NCI-H2227 (cell line): Measurements from ENCODE around the gene SYNGAP1.
"Not testable (repeated sequence)": the region's sequence is repeated elsewhere in the genome, so short reads cannot be mapped to it uniquely, and the experiment has no call there.

ENCODE experiments used
- DNase-seq: peaks from one replicate; lab custom pipeline; 2025; ENCODE audit not compliant: unreplicated experiment; lab: John Stamatoyannopoulos, UW

The SYNGAP1 gene

DNA sequence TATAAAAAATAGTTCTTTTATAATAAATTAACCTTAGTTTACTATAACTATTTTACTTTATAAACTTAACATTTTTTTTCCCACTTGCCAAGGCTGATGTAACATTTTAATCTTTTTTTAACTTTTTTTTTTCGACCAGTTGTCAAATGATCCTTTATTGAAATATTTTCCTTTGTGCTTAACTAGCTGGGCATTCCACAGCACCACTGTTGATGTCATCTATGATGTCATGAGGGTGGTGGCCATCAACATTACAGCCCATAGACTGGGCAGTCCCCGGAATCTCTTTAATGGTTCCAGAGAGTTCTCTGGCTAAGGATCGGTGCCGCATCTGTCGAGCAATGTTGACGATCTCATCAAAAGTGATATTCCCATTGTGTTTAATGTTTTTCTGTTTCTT, 20.0 kb upstream of the SYNGAP1 start:
- DNase-seq, result not testable (repeated sequence)

DNA sequence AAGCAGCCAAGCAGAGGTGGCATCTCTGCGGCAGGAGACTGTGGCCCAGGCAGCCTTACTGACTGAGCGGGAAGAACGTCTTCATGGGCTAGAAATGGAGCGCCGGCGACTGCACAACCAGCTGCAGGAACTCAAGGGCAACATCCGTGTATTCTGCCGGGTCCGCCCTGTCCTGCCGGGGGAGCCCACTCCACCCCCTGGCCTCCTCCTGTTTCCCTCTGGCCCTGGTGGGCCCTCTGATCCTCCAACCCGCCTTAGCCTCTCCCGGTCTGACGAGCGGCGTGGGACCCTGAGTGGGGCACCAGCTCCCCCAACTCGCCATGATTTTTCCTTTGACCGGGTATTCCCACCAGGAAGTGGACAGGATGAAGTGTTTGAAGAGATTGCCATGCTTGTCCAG, 15.0 kb upstream of the SYNGAP1 start:
- no peak for DNase-seq

GRCh38 chr6:33405386-33405940, 14.4 kb upstream of the SYNGAP1 start:
- DNase-seq, result no peak

DNA sequence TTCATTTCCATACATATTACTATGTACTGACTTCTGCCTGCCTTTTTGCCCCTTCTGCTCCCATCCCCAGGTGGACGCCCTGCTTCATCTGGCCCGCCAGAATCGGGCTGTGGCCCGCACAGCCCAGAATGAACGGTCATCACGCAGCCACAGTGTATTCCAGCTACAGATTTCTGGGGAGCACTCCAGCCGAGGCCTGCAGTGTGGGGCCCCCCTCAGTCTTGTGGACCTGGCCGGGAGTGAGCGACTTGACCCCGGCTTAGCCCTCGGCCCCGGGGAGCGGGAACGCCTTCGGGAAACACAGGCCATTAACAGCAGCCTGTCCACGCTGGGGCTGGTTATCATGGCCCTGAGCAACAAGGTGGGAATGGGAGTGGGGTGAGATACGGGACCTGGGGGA, 13.7 kb upstream of the SYNGAP1 start:
- DNase-seq, result no peak

DNA sequence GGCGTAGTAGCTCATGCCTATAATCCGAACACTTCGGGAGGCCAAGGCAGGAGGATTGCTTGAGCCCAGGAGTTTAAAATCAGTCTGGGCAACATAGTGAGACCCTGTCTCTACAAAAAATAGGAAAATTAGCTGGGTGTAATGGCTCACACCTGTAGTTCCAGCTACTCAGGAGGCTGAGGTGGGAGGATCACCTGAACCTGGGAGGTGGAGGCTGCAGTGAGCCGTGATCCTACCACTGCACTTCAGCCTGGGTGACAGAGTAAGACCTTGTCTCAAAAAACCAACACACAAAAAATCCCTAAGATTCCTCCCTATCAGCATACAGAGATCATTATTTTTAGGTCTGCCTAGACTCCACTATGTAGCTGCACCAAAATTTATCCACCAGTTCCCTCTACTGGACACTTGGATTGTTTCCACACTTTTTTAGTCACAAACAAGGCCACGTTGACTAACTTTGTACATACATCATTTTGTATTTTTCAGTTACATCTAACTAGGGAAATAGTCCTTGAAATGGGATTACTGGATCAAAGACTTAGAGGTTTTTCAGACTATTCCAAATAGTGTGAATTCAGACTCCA, 12.6 kb upstream of the SYNGAP1 start:
- DNase-seq, result no peak

GRCh38 chr6:33410050-33410710, 9.7 kb upstream of the SYNGAP1 start:
- DNase-seq, result peak; percentile 99

- peak; percentile 85 for DNase-seq
Measured at GRCh38 chr6:33410711-33411631, 8.9 kb upstream of the SYNGAP1 start, which contains the start of gene PHF1. PHF1 (plus strand) TSS chr6:33411014; CDS start chr6:33412264, 1,250 bp downstream.

- no peak for DNase-seq
Measured at GRCh38 chr6:33411632-33412005, 8.2 kb upstream of the SYNGAP1 start.

- no peak for DNase-seq
Measured at GRCh38 chr6:33412140-33413009, 7.5 kb upstream of the SYNGAP1 start.

DNA sequence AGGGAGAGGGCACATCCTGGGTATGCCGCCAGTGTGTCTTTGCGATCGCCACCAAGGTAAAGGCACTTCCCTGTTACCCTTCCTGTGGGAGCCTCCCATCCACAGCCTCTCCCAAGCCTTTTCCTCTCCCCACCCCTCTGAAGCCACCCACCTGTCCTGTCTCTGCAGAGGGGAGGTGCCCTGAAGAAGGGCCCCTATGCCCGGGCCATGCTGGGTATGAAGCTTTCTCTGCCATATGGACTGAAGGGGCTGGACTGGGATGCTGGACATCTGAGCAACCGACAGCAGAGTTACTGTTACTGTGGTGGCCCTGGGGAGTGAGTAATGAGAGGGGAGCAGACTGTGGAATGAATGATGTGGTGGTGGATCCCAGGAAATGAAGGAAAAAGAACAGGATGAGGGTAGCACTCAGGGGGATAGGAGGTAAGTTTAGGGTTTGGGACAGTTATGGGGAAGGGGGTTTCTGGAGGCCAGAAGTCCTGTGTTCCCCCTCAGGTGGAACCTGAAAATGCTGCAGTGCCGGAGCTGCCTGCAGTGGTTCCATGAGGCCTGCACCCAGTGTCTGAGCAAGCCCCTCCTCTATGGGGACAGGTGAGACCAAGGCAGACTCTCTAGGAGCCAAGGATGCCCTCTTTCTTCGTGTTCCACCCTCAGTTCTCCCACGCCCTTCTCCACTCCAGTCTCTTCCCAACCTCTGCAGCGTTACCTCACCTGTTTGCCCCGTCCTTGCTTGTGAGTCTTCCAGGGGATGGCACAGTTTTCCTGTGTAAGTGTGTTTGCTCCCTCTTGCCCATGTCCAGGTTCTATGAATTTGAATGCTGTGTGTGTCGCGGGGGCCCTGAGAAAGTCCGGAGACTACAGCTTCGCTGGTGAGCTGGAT, 6.4 kb upstream of the SYNGAP1 start:
- DNase-seq, result no peak

- no peak for DNase-seq
Measured at GRCh38 chr6:33414592-33415271, 5.1 kb upstream of the SYNGAP1 start.

- no peak for DNase-seq
Measured at GRCh38 chr6:33415831-33416230, 4.0 kb upstream of the SYNGAP1 start.

GRCh38 chr6:33416386-33417127, 3.3 kb upstream of the SYNGAP1 start:
- no peak for DNase-seq

DNA sequence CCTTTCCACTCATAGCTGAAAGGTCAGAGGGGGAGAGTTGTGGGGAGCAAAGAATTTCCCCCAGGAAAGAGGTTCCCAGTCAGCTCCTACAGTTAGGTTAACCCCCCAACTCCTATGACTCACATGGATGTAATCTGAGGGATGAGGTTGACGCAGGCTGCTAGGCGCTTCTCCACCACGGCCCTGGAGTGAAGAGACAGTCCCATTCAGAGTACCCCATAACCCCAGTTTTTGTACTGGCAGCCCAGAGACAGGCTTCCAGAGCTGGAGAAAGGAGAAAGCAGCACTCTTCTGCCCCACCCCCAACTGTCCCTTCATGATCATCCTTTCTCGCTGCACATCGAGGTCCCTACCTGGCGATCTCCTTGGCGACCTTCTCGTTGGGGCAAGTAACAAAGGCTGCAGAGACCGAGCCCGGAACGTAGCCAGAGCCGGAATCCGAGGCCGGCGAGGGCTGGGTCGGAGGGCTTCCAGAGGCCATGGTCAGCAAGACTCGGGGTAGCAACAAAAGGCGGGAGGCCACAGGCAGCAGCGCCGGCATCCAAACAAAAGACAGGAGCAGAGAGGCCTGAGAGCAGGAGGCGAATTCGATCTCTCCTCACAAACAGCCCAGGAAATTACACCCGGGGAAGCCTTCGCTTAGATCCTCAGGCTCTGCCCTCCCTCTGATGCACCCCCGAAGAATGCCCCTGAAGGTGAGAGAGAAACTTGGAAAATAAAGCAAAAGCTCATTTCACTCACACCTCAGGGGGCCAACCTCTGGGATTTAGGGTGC, 2.5 kb upstream of the SYNGAP1 start:
- no peak for DNase-seq

GRCh38 chr6:33417903-33418689, 1.8 kb upstream of the SYNGAP1 start, which contains the start of gene CUTA:
CUTA (minus strand) TSS chr6:33418107; CDS start chr6:33418000, 107 bp downstream.
- peak; percentile 100 for DNase-seq

DNA sequence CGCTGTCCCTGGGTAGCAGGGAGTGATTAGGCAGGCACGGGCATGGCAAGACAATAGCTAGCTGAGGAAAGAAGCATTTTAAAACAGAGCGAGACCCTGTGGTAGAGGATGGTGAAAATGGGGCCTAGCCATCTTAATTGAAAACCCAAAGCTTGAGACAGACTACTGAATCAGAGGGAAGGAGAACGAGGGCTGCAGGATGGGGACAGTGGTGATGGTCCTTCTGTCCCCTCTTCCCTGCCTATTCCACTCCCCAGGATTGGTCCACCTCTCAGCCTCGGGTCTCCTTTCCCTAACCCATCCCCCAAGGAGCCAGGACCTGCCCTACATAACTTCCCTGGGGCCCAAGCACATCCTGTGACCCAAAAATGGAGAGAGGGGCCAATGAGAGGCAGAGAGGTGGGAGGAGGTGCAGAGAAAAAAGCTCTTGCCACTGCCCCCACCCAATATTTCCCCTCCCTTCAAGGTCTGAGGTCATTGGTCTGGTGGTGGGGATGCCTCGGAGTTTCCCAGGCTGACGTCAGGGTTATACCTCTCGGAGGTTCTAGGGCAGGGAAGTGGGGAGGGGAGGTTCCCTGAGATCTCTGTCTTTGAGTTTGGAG, 1.1 kb upstream of the SYNGAP1 start:
- no peak for DNase-seq
